Measurements from ENCODE around the gene TMEM88.

TMEM88 gene

GRCh38 chr17:7811251-7811650 is 43.6 kb upstream of the TMEM88 start:
- TF ChIP-seq REST (IDR thresholded peaks at IDR 0.05; ENCODE audit: insufficient read depth in 1 of 2, low read depth in 2 of 2, low read length in 2 of 2), result no peak
- TF ChIP-seq FOXP2 (optimal IDR thresholded peaks at IDR 0.05; ENCODE audit: borderline replicate concordance, extremely low read depth, extremely low read length, insufficient read depth), result no peak
- no peak for TF ChIP-seq POLR2AphosphoS5 (IDR thresholded peaks at IDR 0.05; ENCODE audit: low read depth, low read length)
- TF ChIP-seq TAF1 (IDR thresholded peaks at IDR 0.05; ENCODE audit: borderline replicate concordance, insufficient read depth, low read length), result no peak
- TF ChIP-seq SIN3A (IDR thresholded peaks at IDR 0.05; ENCODE audit: borderline replicate concordance, insufficient read depth, low read length), result no peak

GRCh38 chr17:7814969-7815368 is 39.9 kb upstream of the TMEM88 start:
- TF ChIP-seq FOXP2 (optimal IDR thresholded peaks at IDR 0.05; ENCODE audit: borderline replicate concordance, extremely low read depth, extremely low read length, insufficient read depth), result no peak

GRCh38 chr17:7816926-7817642 is 37.8 kb upstream of the TMEM88 start:
- TF ChIP-seq TAF1 (IDR thresholded peaks at IDR 0.05; ENCODE audit: borderline replicate concordance, insufficient read depth, low read length), result no peak
- TF ChIP-seq REST (IDR thresholded peaks at IDR 0.05; ENCODE audit: insufficient read depth in 1 of 2, low read depth in 2 of 2, low read length in 2 of 2), result no peak

GRCh38 chr17:7817643-7817964 is 37.3 kb upstream of the TMEM88 start:
- TF ChIP-seq TAF1 (IDR thresholded peaks at IDR 0.05; ENCODE audit: borderline replicate concordance, insufficient read depth, low read length) (no peak), REST (IDR thresholded peaks at IDR 0.05; ENCODE audit: insufficient read depth in 1 of 2, low read depth in 2 of 2, low read length in 2 of 2) (no peak), SIN3A (IDR thresholded peaks at IDR 0.05; ENCODE audit: borderline replicate concordance, insufficient read depth, low read length) (no peak), POLR2AphosphoS5 (IDR thresholded peaks at IDR 0.05; ENCODE audit: low read depth, low read length) (no peak), FOXP2 (optimal IDR thresholded peaks at IDR 0.05; ENCODE audit: borderline replicate concordance, extremely low read depth, extremely low read length, insufficient read depth) (no peak)

- TF ChIP-seq TAF1 (IDR thresholded peaks at IDR 0.05; ENCODE audit: borderline replicate concordance, insufficient read depth, low read length), result no peak
- no peak for TF ChIP-seq POLR2AphosphoS5 (IDR thresholded peaks at IDR 0.05; ENCODE audit: low read depth, low read length)
- TF ChIP-seq FOXP2 (optimal IDR thresholded peaks at IDR 0.05; ENCODE audit: borderline replicate concordance, extremely low read depth, extremely low read length, insufficient read depth), result no peak
- TF ChIP-seq SIN3A (IDR thresholded peaks at IDR 0.05; ENCODE audit: borderline replicate concordance, insufficient read depth, low read length), result no peak
- TF ChIP-seq REST (IDR thresholded peaks at IDR 0.05; ENCODE audit: insufficient read depth in 1 of 2, low read depth in 2 of 2, low read length in 2 of 2), result no peak
Measured at GRCh38 chr17:7818026-7818425, 36.8 kb upstream of the TMEM88 start.

All from PFSK-1 (cell line).